Neutrophil (primary cell): ENCODE measurements around the gene ST8SIA5.
"Not testable (repeated sequence)": the region's sequence is repeated elsewhere in the genome, so short reads cannot be mapped to it uniquely, and the experiment has no call there.

ENCODE experiments used
- H3K27ac ChIP-seq: fragments of 200-600 bp; sonication (generic); 2 replicates; pipeline ENCODE4 v1.5.1; 2016; ENCODE audit warnings: mild to moderate bottlenecking, moderate library complexity
- H3K27me3 ChIP-seq: fragments of 200-600 bp; sonication (generic); 2 replicates; pipeline ENCODE4 v1.6.0; 2016; ENCODE audit warnings: mild to moderate bottlenecking
- H3K36me3 ChIP-seq: fragments of 200-600 bp; sonication (generic); 2 replicates; pipeline ENCODE4 v1.5.1; 2017
- H3K4me1 ChIP-seq, 2 experiments: fragments of 200-600 bp in 1 of 2; sonication (generic) in 1 of 2; 1 replicate in 1 of 2; 2 replicates in 1 of 2; pipeline versions ENCODE4 v1.5.1 to v1.6.1; 2013 to 2016; ENCODE audit warnings: low read depth in 1 of 2, low read length in 1 of 2, mild to moderate bottlenecking in 1 of 2, moderate library complexity in 1 of 2; ENCODE audit not compliant: control insufficient read depth in 1 of 2, insufficient read depth in 1 of 2
- H3K4me3 ChIP-seq, 2 experiments: fragments of 200-600 bp in 1 of 2; sonication (generic) in 1 of 2; 1 replicate in 1 of 2; 2 replicates in 1 of 2; pipeline ENCODE4 v1.5.1; 2013 to 2016; ENCODE audit warnings: low read depth in 1 of 2, low read length in 1 of 2, mild to moderate bottlenecking in 1 of 2, moderate library complexity in 1 of 2
- H3K9me3 ChIP-seq: fragments of 200-600 bp; sonication (generic); 2 replicates; pipeline ENCODE4 v1.5.1; 2016
- TF ChIP-seq, protein P1 (sequence below): fragments of 200-600 bp; sonication (generic); IDR thresholded peaks from 2 replicates; pipeline ENCODE4 v1.5.1; 2016; ENCODE audit warnings: antibody characterized with exemption

ST8SIA5 gene, protein sequence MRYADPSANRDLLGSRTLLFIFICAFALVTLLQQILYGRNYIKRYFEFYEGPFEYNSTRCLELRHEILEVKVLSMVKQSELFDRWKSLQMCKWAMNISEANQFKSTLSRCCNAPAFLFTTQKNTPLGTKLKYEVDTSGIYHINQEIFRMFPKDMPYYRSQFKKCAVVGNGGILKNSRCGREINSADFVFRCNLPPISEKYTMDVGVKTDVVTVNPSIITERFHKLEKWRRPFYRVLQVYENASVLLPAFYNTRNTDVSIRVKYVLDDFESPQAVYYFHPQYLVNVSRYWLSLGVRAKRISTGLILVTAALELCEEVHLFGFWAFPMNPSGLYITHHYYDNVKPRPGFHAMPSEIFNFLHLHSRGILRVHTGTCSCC

DNA sequence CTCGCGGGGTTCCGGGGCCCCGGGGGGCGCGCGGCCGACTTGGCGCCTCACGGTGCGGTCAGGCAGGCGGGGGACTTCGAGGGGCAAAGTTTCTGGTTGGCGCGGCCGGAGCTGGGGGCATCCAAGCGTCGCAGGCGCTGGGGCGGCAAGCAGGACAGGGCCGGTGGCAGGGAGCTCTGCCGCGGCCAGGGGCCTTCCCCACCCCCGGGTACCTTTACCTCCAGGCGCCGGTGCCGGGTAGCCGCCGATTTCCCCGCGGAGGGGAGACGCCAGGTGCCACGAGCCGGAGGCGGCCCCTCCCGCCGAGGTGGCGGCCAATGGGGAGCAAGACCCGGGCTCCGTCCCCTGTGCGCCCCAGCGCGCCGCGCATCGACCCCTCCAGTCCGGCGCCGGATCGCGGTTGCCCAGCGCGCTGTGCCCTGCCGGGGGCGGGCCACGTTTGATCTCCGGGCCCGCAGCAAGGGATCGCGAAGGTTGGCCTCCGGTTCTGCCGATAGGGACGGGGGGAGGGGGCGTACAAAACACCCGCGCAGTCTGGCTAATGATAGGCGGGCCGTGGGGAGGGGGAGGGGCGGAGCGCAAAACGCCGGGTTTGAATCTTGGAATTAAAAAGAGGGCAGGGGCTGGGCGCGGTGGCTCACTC lies at the start of gene ST8SIA5:
ST8SIA5 (minus strand) TSS at position 495 of the 643 bp plus-strand sequence. CDS start 545 bp downstream, outside the sequence.
- no peak within 1 kb of the TSS for H3K4me3 ChIP-seq
- TF ChIP-seq, protein P1, sequence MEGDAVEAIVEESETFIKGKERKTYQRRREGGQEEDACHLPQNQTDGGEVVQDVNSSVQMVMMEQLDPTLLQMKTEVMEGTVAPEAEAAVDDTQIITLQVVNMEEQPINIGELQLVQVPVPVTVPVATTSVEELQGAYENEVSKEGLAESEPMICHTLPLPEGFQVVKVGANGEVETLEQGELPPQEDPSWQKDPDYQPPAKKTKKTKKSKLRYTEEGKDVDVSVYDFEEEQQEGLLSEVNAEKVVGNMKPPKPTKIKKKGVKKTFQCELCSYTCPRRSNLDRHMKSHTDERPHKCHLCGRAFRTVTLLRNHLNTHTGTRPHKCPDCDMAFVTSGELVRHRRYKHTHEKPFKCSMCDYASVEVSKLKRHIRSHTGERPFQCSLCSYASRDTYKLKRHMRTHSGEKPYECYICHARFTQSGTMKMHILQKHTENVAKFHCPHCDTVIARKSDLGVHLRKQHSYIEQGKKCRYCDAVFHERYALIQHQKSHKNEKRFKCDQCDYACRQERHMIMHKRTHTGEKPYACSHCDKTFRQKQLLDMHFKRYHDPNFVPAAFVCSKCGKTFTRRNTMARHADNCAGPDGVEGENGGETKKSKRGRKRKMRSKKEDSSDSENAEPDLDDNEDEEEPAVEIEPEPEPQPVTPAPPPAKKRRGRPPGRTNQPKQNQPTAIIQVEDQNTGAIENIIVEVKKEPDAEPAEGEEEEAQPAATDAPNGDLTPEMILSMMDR: no peak
- no peaks in the 10 kb centered on the region for H3K9me3 ChIP-seq
- H3K36me3 ChIP-seq: no peaks in the 10 kb centered on the region
- H3K27ac ChIP-seq: no peak within 1 kb of the TSS
- peaks cover 94% of the 10 kb centered on the region for H3K27me3 ChIP-seq
- no peaks in the 10 kb centered on the region for H3K4me1 ChIP-seq

DNA sequence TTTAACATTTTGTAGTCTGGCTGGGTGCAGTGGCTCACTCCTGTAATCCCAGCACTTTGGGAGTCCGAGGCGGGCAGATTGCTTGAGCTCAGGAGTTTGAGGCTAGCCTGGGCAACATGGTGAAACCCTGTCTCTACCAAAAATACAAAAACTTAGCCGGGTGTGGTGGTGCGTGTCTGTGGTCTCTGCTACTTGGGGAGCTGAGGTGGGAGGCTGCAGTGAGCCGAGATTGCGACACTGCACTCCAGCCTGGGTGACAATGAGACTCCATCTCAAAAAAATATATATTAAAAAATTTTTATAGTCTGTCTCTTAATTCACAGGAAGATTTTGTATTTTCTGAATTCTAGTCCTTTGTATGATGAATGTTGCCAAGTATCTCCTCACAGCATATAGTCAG lies 39.1 kb upstream of the ST8SIA5 start:
- not testable (repeated sequence) for H3K27ac ChIP-seq, H3K9me3 ChIP-seq, H3K27me3 ChIP-seq, H3K4me3 ChIP-seq, H3K36me3 ChIP-seq, H3K4me1 ChIP-seq

DNA sequence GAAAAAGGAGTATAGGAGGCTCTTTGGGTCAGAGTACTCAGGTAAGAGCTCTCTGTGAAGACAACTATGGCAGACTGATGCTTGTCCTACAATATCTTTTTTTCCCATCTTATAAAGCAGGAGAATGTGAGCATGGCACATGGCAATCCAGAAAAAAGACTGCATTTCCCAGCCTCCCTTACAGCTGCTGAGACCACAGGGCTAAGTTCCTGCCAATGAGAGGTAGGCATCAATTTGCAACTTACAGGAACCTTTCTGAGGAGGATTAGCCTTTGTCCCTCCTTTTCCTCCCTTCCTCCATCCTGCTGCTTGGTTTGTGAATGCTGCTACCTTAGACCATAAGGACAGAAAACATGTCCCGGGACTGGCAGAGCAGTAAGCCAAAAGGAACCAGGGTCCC lies 37.8 kb upstream of the ST8SIA5 start:
- Histone ChIP-seq H3K27me3 (no peaks in the 10 kb centered on the region), H3K27ac (no peak overlapping the region), H3K4me3 (no peak overlapping the region), H3K9me3 (no peaks in the 10 kb centered on the region), H3K4me1 (no peaks in the 10 kb centered on the region), H3K36me3 (no peaks in the 10 kb centered on the region)
- TF ChIP-seq, protein P1: no peak

DNA sequence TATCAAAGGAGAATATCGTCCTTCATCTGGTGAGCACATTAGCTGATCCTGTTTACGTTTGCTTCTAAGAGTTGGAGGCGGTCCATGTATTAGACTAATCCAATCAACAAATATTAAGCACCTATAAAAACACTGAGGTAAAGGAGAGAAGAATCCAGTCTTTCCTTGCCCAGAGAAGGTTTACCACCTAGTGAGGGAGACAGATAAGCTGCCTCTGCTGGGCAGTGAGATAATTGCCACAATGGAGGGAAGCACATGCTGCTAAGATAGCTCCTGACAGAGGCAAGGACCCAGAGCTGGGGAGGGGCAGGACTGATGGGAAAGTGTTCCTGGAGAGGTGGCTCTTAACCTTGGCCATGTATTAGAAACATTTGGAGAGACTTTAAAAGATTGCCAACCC lies 36.7 kb upstream of the ST8SIA5 start:
- TF ChIP-seq, protein P1: no peak
- no peaks in the 10 kb centered on the region for H3K27me3 ChIP-seq
- no peaks in the 10 kb centered on the region for H3K36me3 ChIP-seq
- no peak overlapping the region for H3K27ac ChIP-seq
- no peaks in the 10 kb centered on the region for H3K9me3 ChIP-seq
- H3K4me1 ChIP-seq: no peaks in the 10 kb centered on the region
- no peak overlapping the region for H3K4me3 ChIP-seq

DNA sequence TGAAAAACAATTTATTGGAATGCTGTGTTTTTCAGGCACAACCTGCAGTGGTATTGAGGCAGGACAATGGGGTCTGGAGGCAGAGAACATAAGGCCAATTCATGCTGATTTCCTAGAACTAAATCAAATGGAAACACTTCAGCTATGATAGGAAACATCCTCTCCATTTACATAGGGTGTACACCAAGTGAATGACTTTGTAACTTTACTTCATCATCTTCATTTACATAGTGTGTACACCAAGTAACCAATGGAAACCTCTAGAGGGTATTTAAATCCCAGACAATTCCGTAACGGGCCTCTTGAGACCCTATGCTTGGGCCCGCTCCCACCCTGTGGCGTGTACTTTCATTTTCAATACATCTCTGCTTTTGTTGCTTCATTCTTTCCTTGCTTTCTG lies 32.2 kb upstream of the ST8SIA5 start:
- TF ChIP-seq, protein P1: no peak
- Histone ChIP-seq H3K4me3 (no peak overlapping the region), H3K4me1 (no peaks in the 10 kb centered on the region), H3K36me3 (no peaks in the 10 kb centered on the region), H3K9me3 (no peaks in the 10 kb centered on the region), H3K27ac (no peak overlapping the region), H3K27me3 (no peaks in the 10 kb centered on the region)

DNA sequence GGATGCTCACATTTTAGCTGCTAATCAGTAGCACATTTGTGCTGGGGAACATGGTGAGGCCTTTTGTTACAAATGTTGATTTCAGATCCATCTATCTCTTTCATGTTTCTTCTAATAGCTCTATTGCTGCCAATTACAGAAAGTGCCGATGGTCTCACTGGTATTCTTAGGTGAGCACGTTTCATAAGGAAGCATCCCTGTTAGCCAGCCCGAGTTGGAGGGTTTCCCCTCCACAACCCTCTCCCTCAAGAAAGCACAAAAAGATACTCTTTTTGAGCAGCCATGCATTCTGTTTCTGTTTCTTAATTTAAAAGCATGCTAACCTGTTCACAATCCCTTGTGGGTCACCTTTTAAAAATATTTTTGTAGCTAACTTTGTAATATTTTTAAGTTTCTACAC lies 30.8 kb upstream of the ST8SIA5 start:
- Histone ChIP-seq H3K4me3 (no peak overlapping the region), H3K4me1 (no peaks in the 10 kb centered on the region), H3K27me3 (no peaks in the 10 kb centered on the region), H3K9me3 (no peaks in the 10 kb centered on the region), H3K36me3 (no peaks in the 10 kb centered on the region), H3K27ac (no peak overlapping the region)
- TF ChIP-seq, protein P1: no peak
